ENCODE measurements around the gene NIPAL3.
"Not testable (repeated sequence)": the region's sequence is repeated elsewhere in the genome, so short reads cannot be mapped to it uniquely, and the experiment has no call there.

The NIPAL3 gene

DNA sequence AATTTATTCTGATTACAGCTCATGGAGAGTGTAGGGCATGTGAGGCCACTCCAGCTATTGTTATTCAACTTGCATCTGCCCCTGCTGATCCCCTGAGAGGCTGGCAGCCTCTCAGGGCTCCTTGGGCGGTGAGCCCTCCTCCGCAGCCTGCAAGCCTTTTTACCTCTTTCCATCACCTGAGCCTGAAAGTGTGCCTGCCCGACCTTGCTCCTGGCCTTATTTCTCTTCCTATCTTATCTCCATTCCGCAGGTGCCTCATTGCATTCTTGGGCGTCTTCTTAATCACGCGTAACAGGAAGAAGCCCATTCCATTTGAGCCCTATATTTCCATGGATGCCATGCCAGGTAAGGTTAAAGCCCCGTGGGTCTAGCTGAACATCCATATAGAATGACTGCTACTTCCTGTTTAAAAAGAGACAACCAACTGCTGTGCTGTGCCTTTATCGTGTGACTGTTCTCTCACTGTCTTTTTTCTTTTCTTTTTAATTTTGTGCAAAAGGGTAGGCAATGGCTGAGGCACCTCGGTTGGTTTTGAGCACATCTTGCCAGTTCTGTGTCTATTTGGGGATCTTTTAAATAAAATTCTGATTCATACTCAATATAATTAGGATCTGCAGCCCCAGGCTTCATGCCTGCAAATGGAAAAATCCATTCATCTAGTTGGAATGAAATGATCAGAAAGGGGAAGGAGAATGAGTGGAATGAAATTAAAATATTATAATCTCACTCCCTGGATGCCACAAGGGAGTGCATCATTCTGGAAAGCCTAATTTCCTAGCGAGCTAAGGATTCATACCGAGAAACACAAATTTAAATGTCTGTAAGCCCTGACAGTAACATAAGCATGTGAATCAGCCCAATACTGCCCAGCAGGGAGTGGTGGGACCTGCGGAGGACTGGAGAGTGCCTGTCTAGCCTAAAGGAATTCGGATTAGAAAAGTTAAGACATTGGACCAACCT lies 48.5 kb downstream of the NIPAL3 start:
- no peak for FAIRE-seq

DNA sequence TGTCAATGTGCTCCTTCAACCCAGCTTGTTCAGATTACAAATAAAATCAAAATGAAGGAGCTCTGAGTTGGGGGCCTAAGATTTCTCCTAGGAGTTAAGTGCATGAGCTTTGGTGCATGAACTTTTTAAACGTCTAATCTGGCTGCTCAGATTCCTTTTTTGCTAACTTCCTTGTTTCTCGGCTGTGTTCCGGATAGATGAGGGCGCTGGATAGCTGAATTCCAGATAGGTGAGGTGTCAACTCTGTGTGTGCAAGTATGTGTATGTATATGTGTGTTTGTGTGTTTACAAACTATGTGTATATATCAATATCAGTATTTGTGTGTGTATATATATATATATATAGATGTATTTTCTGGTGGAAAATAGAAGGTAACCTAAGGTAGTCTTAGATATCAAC lies 49.5 kb downstream of the NIPAL3 start:
- FAIRE-seq, result no peak

DNA sequence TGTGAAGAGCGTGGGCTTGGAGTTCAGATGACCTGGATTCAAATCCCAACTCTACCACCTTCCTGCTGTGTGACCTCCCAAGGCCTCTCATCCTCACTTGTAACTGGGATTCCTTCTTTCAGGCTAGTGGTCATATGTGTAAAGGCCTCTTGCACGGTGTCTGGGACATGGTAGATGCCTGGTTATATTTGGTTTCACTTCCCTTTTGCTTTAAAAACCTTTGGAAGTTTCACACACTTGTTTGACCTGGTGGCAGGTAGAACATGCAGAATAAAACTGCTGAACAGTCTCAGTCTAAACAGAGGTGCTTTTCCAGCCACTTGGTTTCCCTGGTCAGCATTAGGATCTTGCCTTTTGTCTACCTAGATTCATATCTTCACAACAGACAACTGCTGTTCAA lies 50.0 kb downstream of the NIPAL3 start:
- FAIRE-seq, result no peak

DNA sequence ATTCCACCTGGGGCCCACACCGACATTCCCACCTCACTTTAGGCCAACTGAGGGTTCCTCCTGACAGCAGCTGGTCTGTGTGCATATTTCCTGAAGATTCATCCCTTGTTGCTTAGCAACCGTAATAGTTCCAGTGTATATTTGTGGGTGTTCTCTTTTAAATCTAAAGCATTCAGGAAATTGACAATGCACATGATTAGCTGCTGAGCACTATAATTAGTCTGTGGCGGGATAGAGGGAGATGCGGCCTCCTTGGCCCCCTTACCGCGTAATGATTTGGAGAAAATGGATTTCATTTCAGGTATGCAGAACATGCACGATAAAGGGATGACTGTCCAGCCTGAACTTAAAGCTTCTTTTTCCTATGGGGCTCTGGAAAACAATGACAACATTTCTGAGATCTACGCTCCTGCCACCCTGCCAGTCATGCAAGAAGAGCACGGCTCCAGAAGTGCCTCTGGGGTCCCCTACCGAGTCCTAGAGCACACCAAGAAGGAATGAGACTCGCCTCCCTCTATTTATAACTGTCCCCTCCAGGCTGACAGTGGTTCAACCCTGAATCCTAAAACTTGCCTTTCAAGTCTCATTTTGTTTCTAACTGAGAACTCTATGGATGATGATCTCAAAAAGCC lies 53.2 kb downstream of the NIPAL3 start:
- FAIRE-seq, result no peak

- no peak for FAIRE-seq
Measured at GRCh38 chr1:24470592-24470991, 55.0 kb downstream of the NIPAL3 start.

DNA sequence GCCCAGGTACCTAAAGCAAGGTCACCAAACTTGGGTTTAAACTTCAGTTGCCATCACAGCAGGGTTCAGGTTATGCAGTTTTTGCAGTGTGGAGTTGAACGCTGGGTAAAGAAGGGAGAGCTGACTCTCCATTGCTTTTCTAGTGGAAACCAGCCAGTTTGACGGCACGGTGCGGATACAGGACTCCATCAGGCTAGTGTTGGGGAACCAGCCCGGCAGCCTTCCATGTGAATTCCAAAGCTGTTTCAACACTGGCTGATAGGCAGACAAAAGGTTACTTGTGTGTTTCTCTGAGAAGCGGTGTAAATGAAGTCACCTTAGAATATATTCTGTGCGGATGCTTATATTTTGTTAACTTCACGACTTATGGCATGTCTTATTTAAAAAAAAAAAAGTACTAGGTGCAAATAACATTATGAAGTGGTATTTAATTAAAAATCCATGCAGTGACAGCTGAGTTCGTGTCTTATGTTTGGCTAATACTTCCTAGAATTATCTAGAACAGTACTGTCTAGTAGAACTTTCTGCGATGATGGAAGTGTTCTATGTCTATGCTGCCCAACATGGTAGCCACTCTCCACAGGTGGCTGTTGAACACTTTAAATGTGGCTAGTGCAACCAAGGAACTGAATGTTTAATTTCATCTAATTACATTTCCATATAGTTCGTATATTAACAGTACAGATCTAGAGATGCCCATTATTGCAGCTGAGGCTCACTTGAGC lies 57.1 kb downstream of the NIPAL3 start:
- no peak for FAIRE-seq

- no peak for FAIRE-seq
Measured at GRCh38 chr1:24474193-24474592, 58.6 kb downstream of the NIPAL3 start.

GRCh38 chr1:24475700-24476099 lies 60.1 kb downstream of the NIPAL3 start:
- no peak for FAIRE-seq

GRCh38 chr1:24476571-24476970 lies 61.0 kb downstream of the NIPAL3 start:
- FAIRE-seq, result no peak

GRCh38 chr1:24477309-24477708 lies 61.7 kb downstream of the NIPAL3 start:
- no peak for FAIRE-seq

DNA sequence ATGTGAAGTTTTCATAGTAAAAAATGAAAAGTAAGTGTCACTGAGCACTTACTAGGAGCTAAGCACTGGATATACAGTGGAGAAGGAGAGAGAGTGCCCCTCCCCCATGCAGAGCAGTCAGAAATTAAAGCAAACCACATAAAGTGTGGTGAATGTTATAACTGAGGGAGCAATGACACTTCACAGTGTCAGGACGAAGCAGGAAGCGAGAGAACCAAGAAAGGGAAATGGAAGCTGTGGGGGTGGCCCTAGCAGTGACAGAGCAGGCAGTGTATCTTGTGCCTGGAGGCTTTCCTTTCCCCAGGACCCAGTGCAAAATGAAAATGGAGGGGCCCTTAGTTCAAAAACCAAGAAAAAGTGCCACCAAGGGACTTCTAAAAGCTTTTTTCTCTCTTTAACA lies 65.5 kb downstream of the NIPAL3 start:
- no peak for FAIRE-seq

DNA sequence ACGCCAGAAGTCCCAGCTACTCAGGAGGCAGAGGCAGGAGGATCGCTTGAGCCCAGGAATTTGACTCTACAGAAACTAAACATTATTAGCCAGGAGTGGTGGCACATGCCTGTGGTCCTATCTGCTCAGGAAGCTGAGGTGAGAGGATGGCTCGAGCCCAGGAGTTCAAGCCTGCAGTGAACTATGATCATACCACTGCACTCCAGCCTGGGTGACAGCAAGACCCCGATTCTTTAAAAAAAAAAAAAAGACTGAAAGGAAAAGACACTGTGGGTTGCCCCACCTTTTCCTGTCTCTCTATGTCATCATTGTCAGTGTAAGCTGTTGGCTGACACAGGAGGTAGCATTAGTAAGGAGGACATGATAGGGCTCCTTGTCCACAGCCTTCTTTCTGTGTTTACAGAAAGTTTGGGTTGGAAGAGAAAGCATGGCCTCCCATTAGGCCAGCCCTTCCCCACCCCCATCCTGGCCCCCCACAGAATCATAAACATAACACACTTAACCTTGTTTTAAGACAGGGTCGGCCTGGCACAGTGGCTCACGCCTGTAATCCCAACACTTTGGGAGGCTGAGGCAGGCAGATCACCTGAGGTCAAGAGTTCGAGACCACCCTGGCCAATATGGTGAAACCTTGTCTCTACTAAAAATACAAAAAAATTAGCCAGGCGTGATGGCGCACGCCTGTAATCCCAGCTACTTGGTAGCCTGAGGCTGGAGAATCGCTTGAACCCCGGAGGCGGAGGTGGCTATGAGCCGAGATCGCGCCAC lies 66.4 kb downstream of the NIPAL3 start:
- no peak for FAIRE-seq

GRCh38 chr1:24483441-24483840 lies 67.8 kb downstream of the NIPAL3 start:
- no peak for FAIRE-seq

GRCh38 chr1:24484199-24484598 lies 68.6 kb downstream of the NIPAL3 start:
- no peak for FAIRE-seq

- no peak for FAIRE-seq
Measured at GRCh38 chr1:24486331-24487065, 70.9 kb downstream of the NIPAL3 start.

GRCh38 chr1:24487455-24487854 lies 71.9 kb downstream of the NIPAL3 start:
- FAIRE-seq, result no peak

DNA sequence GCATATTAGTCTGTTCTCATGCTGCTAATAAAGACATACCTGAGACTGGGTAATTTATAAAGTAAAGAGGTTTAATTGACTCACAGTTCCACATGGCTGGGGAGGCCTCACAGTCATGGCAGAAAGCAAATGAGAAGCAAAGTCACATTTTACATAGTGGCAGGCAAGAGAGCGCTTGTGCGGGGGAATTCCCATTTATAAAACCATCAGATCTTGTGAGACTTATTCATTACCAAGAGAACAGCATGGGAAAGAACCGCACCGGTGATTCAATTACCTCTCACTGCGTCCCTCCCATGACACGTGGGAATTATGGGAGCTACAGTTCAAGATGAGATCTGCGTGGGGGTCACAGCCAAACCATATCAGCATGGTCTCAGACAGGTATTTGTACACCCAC lies 72.6 kb downstream of the NIPAL3 start:
- not testable (repeated sequence) for FAIRE-seq

DNA sequence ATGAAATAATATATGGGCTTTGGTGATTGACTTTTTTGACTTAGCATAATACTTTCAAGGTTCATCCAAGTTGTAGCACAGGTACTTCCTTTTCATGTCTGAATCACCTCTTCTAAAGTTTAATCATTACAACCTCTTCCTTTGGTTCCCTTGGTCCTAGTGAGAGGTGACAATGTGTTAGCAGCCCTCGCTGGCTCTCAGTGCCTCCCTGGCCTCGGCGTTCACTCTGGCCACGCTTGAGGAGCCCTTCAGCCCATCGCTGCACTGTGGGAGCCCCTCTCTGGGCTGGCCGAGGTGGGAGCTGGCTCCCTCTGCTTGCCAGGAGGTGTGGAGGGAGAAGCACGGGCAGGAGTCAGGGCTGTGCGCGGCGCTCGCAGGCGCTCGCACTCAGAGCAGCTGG lies 74.1 kb downstream of the NIPAL3 start:
- no peak for FAIRE-seq

DNA sequence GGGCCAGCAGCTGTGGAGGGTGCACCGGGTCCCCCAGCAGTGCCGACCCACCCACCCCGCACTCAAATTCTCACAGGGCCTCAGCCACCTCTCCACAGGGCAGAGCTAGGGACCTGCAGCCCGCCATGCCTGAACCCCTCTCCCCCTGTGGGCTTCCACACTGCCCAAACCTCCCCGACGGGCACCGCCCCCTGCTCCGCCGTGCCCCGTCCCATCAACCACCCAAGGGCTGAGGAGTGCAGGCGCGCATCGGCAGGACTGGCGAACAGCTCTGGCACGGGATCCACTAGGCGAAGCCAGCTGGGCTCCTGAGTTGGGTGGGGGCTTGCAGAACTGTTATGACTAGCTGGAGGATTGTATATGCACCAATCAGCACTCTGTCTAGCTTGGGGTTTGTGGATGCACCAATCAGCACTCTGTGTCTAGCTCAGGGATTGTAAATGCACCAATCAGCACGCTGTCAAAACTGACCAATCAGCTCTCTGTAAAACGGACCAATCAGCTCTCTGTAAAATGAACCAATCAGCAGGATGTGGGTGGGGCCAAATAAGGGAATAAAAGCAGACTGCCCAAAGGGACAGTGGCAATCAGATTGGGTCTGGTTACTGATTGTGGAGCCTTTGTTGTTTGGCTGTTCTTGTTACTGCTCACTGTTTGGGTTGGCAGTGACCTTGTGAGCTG lies 74.6 kb downstream of the NIPAL3 start:
- no peak for FAIRE-seq

GRCh38 chr1:24491577-24492360 lies 76.2 kb downstream of the NIPAL3 start:
- no peak for FAIRE-seq

DNA sequence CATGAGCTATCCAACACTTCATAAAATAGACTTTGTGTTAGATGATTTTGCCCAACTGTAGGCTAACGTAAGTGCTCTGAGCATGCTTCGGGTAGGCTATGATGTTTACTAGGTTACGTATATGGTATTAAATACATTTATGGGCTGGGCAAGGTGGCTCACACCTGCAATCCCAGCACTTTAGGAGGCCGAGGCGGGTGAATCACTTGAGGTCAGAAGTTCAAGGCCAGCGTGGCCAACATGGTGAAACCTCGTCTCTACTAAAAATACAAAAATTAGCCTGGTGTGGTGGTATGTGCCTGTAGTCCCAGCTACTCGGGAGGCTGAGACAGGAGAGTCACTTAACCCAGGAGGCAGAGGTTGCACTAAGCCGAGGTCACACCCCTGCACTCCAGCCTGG lies 77.3 kb downstream of the NIPAL3 start:
- not testable (repeated sequence) for FAIRE-seq

Measured in TTC549 (cell line).